ENCODE results near the gene SIX2. TPM values are rescaled to one million over a fixed set of nuclear protein-coding genes. Genes with fewer than 3 reads are reported as not detected.

SIX2 gene
- total and polyA plus RNA-seq, 9 of the 15 experiments (the other 6 are each of a cell fraction or from before 2014, with no cell fraction given) = not detected

DNA sequence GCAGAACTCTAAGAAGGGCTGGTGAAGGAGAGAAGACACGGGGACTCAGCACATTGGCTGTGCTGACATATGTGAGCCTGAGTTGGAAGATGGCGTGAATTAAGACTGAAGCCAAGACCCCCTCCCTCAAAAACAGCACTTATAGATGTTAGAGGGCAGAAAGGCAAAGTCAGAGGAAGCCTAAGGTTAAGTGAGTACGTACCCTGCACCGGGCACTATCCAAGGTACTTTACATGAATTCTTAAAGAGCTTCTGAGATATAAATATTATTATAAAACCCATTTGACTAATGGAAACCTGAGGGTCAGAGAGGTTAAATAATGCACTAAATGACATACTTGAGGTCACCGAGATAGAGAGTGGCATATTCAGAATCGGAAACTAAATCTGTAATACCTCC lies 42.2 kb downstream of the SIX2 start:
- no TSS peak for BruUV-seq (replicated peaks)
- FAIRE-seq = no peak
- no peak for ATAC-seq
- Histone ChIP-seq H3K9ac (ENCODE audit: insufficient read depth in 1 of 2, low read depth in 2 of 2, low read length in 2 of 2) (no peak overlapping the region), H3K4me3 (no peak overlapping the region), H4K20me1 (replicated peaks; ENCODE audit: control insufficient read depth, insufficient read depth, low read length) (no peaks in the 10 kb centered on the region; the same call in 1 of the 2 replicates), H3K27me3 (ENCODE audit: control insufficient read depth in 2 of 2, insufficient read depth in 2 of 2, low read length in 2 of 2) (peaks cover 3 to 45% of the 10 kb centered on the region in 2 experiments; a peak in 4 of 5 replicates), H3K9me3 (replicated peaks; ENCODE audit: control insufficient read depth, insufficient read depth, low read depth, low read length) (no peaks in the 10 kb centered on the region), H3K4me2 (ENCODE audit: insufficient read depth, low read length) (no peak overlapping the region), H3K27ac (ENCODE audit: extremely low read depth, low read depth, low read length) (no peak overlapping the region), H3K9me1 (ENCODE audit: control insufficient read depth, insufficient read depth, low read length) (no peaks in the 10 kb centered on the region), H2AFZ (ENCODE audit: low read depth, low read length) (no peak overlapping the region), H3K36me3 (ENCODE audit: control insufficient read depth, insufficient read depth, low read length) (no peaks in the 10 kb centered on the region), H3K79me2 (ENCODE audit: control insufficient read depth, insufficient read depth, low read length) (no peaks in the 10 kb centered on the region), H3K4me1 (replicated peaks in 1 of 2; ENCODE audit: control insufficient read depth in 2 of 2, insufficient read depth in 2 of 2, low read length in 2 of 2) (peaks cover 0 to 3% of the 10 kb centered on the region in 2 experiments; a peak in 2 of 5 replicates)
- CTCF ChIA-PET (ENCODE audit: low intra/inter-chr PET ratio) = no interaction called here
- in situ Hi-C loops (cut with MboI) (no loop called here), intact Hi-C loops (cut with micrococcal nuclease) (no loop called here)
- 0% methylated on average over 6 of the region's 6 CpGs for WGBS (ENCODE audit: insufficient coverage, low coverage, missing lambda C conversion rate)
- TF ChIP-seq, protein P1, sequence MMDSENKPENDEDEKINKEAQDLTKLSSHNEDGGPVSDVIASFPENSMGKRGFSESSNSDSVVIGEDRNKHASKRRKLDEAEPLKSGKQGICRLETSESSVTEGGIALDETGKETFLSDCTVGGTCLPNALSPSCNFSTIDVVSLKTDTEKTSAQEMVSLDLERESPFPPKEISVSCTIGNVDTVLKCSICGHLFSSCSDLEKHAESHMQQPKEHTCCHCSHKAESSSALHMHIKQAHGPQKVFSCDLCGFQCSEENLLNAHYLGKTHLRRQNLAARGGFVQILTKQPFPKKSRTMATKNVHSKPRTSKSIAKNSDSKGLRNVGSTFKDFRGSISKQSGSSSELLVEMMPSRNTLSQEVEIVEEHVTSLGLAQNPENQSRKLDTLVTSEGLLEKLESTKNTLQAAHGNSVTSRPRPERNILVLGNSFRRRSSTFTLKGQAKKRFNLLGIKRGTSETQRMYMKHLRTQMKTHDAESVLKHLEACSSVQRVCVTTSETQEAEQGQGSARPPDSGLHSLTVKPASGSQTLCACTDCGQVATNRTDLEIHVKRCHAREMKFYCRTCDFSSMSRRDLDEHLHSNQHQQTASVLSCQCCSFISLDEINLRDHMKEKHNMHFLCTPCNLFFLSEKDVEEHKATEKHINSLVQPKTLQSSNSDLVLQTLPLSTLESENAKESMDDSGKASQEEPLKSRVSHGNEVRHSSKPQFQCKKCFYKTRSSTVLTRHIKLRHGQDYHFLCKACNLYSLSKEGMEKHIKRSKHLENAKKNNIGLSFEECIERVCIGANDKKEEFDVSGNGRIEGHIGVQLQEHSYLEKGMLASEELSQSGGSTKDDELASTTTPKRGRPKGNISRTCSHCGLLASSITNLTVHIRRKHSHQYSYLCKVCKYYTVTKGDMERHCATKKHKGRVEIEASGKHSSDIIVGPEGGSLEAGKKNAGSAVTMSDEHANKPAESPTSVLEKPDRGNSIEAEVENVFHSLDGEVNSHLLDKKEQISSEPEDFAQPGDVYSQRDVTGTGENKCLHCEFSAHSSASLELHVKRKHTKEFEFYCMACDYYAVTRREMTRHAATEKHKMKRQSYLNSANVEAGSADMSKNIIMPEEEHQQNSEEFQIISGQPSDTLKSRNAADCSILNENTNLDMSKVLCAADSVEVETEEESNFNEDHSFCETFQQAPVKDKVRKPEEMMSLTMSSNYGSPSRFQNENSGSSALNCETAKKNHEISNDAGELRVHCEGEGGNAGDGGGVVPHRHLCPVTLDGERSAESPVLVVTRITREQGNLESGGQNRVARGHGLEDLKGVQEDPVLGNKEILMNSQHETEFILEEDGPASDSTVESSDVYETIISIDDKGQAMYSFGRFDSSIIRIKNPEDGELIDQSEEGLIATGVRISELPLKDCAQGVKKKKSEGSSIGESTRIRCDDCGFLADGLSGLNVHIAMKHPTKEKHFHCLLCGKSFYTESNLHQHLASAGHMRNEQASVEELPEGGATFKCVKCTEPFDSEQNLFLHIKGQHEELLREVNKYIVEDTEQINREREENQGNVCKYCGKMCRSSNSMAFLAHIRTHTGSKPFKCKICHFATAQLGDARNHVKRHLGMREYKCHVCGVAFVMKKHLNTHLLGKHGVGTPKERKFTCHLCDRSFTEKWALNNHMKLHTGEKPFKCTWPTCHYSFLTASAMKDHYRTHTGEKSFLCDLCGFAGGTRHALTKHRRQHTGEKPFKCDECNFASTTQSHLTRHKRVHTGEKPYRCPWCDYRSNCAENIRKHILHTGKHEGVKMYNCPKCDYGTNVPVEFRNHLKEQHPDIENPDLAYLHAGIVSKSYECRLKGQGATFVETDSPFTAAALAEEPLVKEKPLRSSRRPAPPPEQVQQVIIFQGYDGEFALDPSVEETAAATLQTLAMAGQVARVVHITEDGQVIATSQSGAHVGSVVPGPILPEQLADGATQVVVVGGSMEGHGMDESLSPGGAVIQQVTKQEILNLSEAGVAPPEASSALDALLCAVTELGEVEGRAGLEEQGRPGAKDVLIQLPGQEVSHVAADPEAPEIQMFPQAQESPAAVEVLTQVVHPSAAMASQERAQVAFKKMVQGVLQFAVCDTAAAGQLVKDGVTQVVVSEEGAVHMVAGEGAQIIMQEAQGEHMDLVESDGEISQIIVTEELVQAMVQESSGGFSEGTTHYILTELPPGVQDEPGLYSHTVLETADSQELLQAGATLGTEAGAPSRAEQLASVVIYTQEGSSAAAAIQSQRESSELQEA (IDR thresholded peaks at IDR 0.05; ENCODE audit: low read depth) = no peak
- no peak for TF ChIP-seq RCOR1 (IDR thresholded peaks at IDR 0.05; ENCODE audit: borderline replicate concordance in 1 of 2, low read depth in 2 of 2, low read length in 2 of 2)
- no peak for TF ChIP-seq SLC30A9 (CRISPR knock-in tag; IDR thresholded peaks at IDR 0.05)
- no peak for TF ChIP-seq ZNF408 (CRISPR knock-in tag; IDR thresholded peaks at IDR 0.05; ENCODE audit: low read depth)
- TF ChIP-seq ZNF239 (CRISPR knock-in tag; IDR thresholded peaks at IDR 0.05) = no peak
- TF ChIP-seq ILK (tag; IDR thresholded peaks at IDR 0.05; ENCODE audit: borderline replicate concordance, low read depth) = no peak
- no peak for TF ChIP-seq ZNF311 (CRISPR knock-in tag; IDR thresholded peaks at IDR 0.05)
- no peak for TF ChIP-seq ARID2 (IDR thresholded peaks at IDR 0.05)
- TF ChIP-seq CREM (IDR thresholded peaks at IDR 0.05; ENCODE audit: low read depth) = no peak
- POLR2A ChIA-PET = no interaction called here
- no peak for DNase-seq (ENCODE audit: extremely low read depth in 1 of 4, low spot score in 3 of 4)

Measured in K562 (cell line).